Measurements from ENCODE around the gene ATP6V1G1. TPM values are rescaled to one million over a fixed set of nuclear protein-coding genes. Genes with fewer than 3 reads are reported as not detected.

The ATP6V1G1 gene
- polyA plus RNA-seq, 2 of the 4 experiments (the other 2 are of a cell fraction), result 115 to 168 TPM

- TF ChIP-seq E2F6 (IDR thresholded peaks at IDR 0.05; ENCODE audit: borderline replicate concordance, low read depth) (no peak), CEBPB (IDR thresholded peaks at IDR 0.05) (no peak), BHLHE40 (IDR thresholded peaks at IDR 0.05; ENCODE audit: low read depth, low read length) (no peak)
Measured at GRCh38 chr9:114603248-114603647, 15.7 kb downstream of the ATP6V1G1 start (continued).

- 93% methylated on average over 3 of the region's 3 CpGs for WGBS (ENCODE audit: missing lambda C conversion rate)
- CTCF ChIA-PET, result interaction anchor here (0.5 to 2.9 kb wide), 4 partner anchors 17 to 983 kb away, joined by 3 to 8 read pairs (median 4); partner anchors contain the start of gene ATP6V1G1
- ATAC-seq (no peak), DNase-seq (ENCODE audit: low read depth in 1 of 2, low spot score in 1 of 2) (no peak), FAIRE-seq (no peak)
- peaks cover 19% of the 10 kb centered on the region for H3K9me3 ChIP-seq
- no peak overlapping the region for H3K4me3 ChIP-seq
- POLR2A ChIA-PET, result interaction anchor here (1.0 kb wide), 1 partner anchor 17 kb away, joined by 7 read pairs; the partner anchor contains the start of gene ATP6V1G1
- no peak overlapping the region for H3K4me2 ChIP-seq
- H3K4me1 ChIP-seq, result peaks cover 11% of the 10 kb centered on the region; the same call in 1 of the 3 replicates
- TF ChIP-seq CHD4 (IDR thresholded peaks at IDR 0.05; ENCODE audit: borderline replicate concordance) (no peak), HOXB5 (CRISPR knock-in tag; IDR thresholded peaks at IDR 0.05) (no peak), REST (IDR thresholded peaks at IDR 0.05) (no peak), TFCP2L1 (CRISPR knock-in tag; IDR thresholded peaks at IDR 0.05) (no peak), FOSL2 (IDR thresholded peaks at IDR 0.05) (no peak), FOSL2 (CRISPR knock-in tag; IDR thresholded peaks at IDR 0.05) (no peak), ELK1 (IDR thresholded peaks at IDR 0.05; ENCODE audit: low read depth, low read length) (no peak), HOXA7 (CRISPR knock-in tag; IDR thresholded peaks at IDR 0.05) (no peak), HDAC2 (IDR thresholded peaks at IDR 0.05) (no peak), FOXS1 (CRISPR knock-in tag; IDR thresholded peaks at IDR 0.05) (no peak), BCL3 (IDR thresholded peaks at IDR 0.05) (no peak)
- no peak overlapping the region for H3K27ac ChIP-seq
Measured at GRCh38 chr9:114604989-114605388, 17.4 kb downstream of the ATP6V1G1 start.

- DNase-seq (ENCODE audit: low read depth in 1 of 2, low spot score in 1 of 2), result no peak
- FAIRE-seq, result no peak
- Histone ChIP-seq H3K4me3 (no peak overlapping the region), H3K9me3 (peaks cover 8% of the 10 kb centered on the region), H3K4me2 (no peak overlapping the region), H3K27ac (peak overlapping the region; percentile 3 to 38; a peak in 3 of 6 replicates), H3K4me1 (peaks cover 17% of the 10 kb centered on the region; the same call in 1 of the 3 replicates)
- 73% methylated on average over 7 of the region's 7 CpGs for WGBS (ENCODE audit: missing lambda C conversion rate)
- ATAC-seq, result no peak
- POLR2A ChIA-PET, result interaction anchor here (1.7 kb wide), 1 partner anchor 19 kb away, joined by 15 read pairs; the partner anchor contains the start of gene ATP6V1G1
- CTCF ChIA-PET, result interaction anchor here (1.2 to 2.9 kb wide), 6 partner anchors 9 to 201 kb away, joined by 3 to 8 read pairs (median 3); partner anchors contain the start of gene ATP6V1G1
- TF ChIP-seq CHD2 (IDR thresholded peaks at IDR 0.05; ENCODE audit: low read length, partially characterized antibody) (no peak), RAD21 (conservative IDR thresholded peaks at IDR 0.05 in 1 of 2, IDR thresholded peaks at IDR 0.05 in 1 of 2) (no peak), HOXA7 (CRISPR knock-in tag; IDR thresholded peaks at IDR 0.05) (no peak), MAZ (IDR thresholded peaks at IDR 0.05; ENCODE audit: borderline replicate concordance, low read depth, low read length) (no peak), MAX (IDR thresholded peaks at IDR 0.05) (no peak), JUN (IDR thresholded peaks at IDR 0.05) (no peak), CEBPB (IDR thresholded peaks at IDR 0.05) (no peak), E2F6 (IDR thresholded peaks at IDR 0.05; ENCODE audit: borderline replicate concordance, low read depth) (no peak), PBX3 (IDR thresholded peaks at IDR 0.05) (no peak), HDAC2 (IDR thresholded peaks at IDR 0.05) (no peak), HES2 (IDR thresholded peaks at IDR 0.05) (no peak), KDM5A (IDR thresholded peaks at IDR 0.05) (no peak), POLR2A (IDR thresholded peaks at IDR 0.05; ENCODE audit: low read length) (no peak), HOXB5 (CRISPR knock-in tag; IDR thresholded peaks at IDR 0.05) (no peak), PHF8 (IDR thresholded peaks at IDR 0.05; ENCODE audit: borderline replicate concordance, low read depth) (no peak), EHF (CRISPR knock-in tag; IDR thresholded peaks at IDR 0.05) (no peak), ZNF302 (CRISPR knock-in tag; IDR thresholded peaks at IDR 0.05) (no peak), CBX2 (IDR thresholded peaks at IDR 0.05; ENCODE audit: borderline replicate concordance, low read depth) (no peak)
Measured at GRCh38 chr9:114606068-114606467, 18.5 kb downstream of the ATP6V1G1 start.

All from A549 (cell line).